Measurements from ENCODE around the gene BEX4.
"Not testable (repeated sequence)": the region's sequence is repeated elsewhere in the genome, so short reads cannot be mapped to it uniquely, and the experiment has no call there.

Gene BEX4

GRCh38 chrX:103214870-103215424, at the start of gene BEX4:
Gene BEX4, plus strand, starts transcription at chrX:103215108. Its CDS starts 1,046 bp downstream, at chrX:103216154.
- in situ Hi-C loops (cut with MboI; ENCODE audit: low sequenced_read_pairs, unreplicated experiment): loop anchor here (25.0 kb wide), 1 partner anchor 247 kb away; no protein-coding TSS in a partner anchor
- DNase-seq (ENCODE audit: low spot score): peak; percentile 83
- TF ChIP-seq CTCF (IDR thresholded peaks at IDR 0.05; ENCODE audit: borderline replicate concordance, control extremely low read depth, extremely low read depth, insufficient read depth, missing control alignments): no peak

- in situ Hi-C loops (cut with MboI; ENCODE audit: low sequenced_read_pairs, unreplicated experiment): loop anchor here (25.0 kb wide), 1 partner anchor 208 kb away; no protein-coding TSS in a partner anchor
- TF ChIP-seq CTCF (IDR thresholded peaks at IDR 0.05; ENCODE audit: borderline replicate concordance, control extremely low read depth, extremely low read depth, insufficient read depth, missing control alignments): no peak
- no peak for DNase-seq (ENCODE audit: low spot score)
These were observed 44.7 kb upstream of the BEX4 start for GRCh38 chrX:103170216-103170615.

GRCh38 chrX:103171353-103171752, 43.6 kb upstream of the BEX4 start:
- no peak for DNase-seq (ENCODE audit: low spot score)
- in situ Hi-C loops (cut with MboI; ENCODE audit: low sequenced_read_pairs, unreplicated experiment): loop anchor here (25.0 kb wide), 1 partner anchor 209 kb away; no protein-coding TSS in a partner anchor
- TF ChIP-seq CTCF (IDR thresholded peaks at IDR 0.05; ENCODE audit: borderline replicate concordance, control extremely low read depth, extremely low read depth, insufficient read depth, missing control alignments): no peak

- in situ Hi-C loops (cut with MboI; ENCODE audit: low sequenced_read_pairs, unreplicated experiment); DNase-seq (ENCODE audit: low spot score): not testable (repeated sequence)
These were observed 39.7 kb upstream of the BEX4 start for GRCh38 chrX:103175256-103175655.

GRCh38 chrX:103175944-103176753, 38.8 kb upstream of the BEX4 start:
- DNase-seq (ENCODE audit: low spot score): peak; percentile 64
- TF ChIP-seq CTCF (IDR thresholded peaks at IDR 0.05; ENCODE audit: borderline replicate concordance, control extremely low read depth, extremely low read depth, insufficient read depth, missing control alignments): peak; percentile 60
- in situ Hi-C loops (cut with MboI; ENCODE audit: low sequenced_read_pairs, unreplicated experiment): no loop called here

GRCh38 chrX:103177556-103177955, 37.4 kb upstream of the BEX4 start:
- in situ Hi-C loops (cut with MboI; ENCODE audit: low sequenced_read_pairs, unreplicated experiment): no loop called here

More at GRCh38 chrX:103177556-103177955, 37.4 kb upstream of the BEX4 start:
- no peak for TF ChIP-seq CTCF (IDR thresholded peaks at IDR 0.05; ENCODE audit: borderline replicate concordance, control extremely low read depth, extremely low read depth, insufficient read depth, missing control alignments)
- DNase-seq (ENCODE audit: low spot score): no peak
